Effector memory CD4-positive, alpha-beta T cell (primary cell): ENCODE measurements around the gene SOX30.
"Not testable (repeated sequence)": the region's sequence is repeated elsewhere in the genome, so short reads cannot be mapped to it uniquely, and the experiment has no call there.

Experiments used
- DNase-seq, 3 donors: peaks; one replicate each; pipeline ENCODE4 v3.0.0-alpha.2; 2020
- H3K27ac ChIP-seq: 2 replicates; pipeline ENCODE4 v1.7.0; 2013; ENCODE audit warnings: mild to moderate bottlenecking, low read length, moderate library complexity; ENCODE audit not compliant: insufficient read depth, poor library complexity, severe bottlenecking
- H3K27me3 ChIP-seq: replicated peaks from 2 replicates; pipeline ENCODE4 v1.7.0; 2013; ENCODE audit warnings: mild to moderate bottlenecking, low read length; ENCODE audit not compliant: insufficient read depth, control insufficient read depth, poor library complexity, severe bottlenecking
- H3K36me3 ChIP-seq: 2 replicates; pipeline ENCODE4 v1.7.0; 2013; ENCODE audit warnings: mild to moderate bottlenecking, low read length, moderate library complexity; ENCODE audit not compliant: control insufficient read depth, insufficient read depth
- H3K4me1 ChIP-seq: 2 replicates; pipeline ENCODE4 v1.7.0; 2013; ENCODE audit warnings: low read length, mild to moderate bottlenecking; ENCODE audit not compliant: control insufficient read depth, insufficient read depth, poor library complexity, severe bottlenecking
- H3K4me3 ChIP-seq: 2 replicates; pipeline ENCODE4 v1.7.0; 2013; ENCODE audit warnings: low read length, low read depth, mild to moderate bottlenecking; ENCODE audit not compliant: insufficient read depth, poor library complexity, severe bottlenecking
- H3K9me3 ChIP-seq: 2 replicates; pipeline ENCODE4 v1.7.0; 2013; ENCODE audit warnings: mild to moderate bottlenecking, low read length, moderate library complexity; ENCODE audit not compliant: control insufficient read depth

Gene SOX30

GRCh38 chr5:157680239-157680638, 28.0 kb upstream of the SOX30 start:
- Histone ChIP-seq H3K27me3 (no peaks in the 10 kb centered on the region), H3K9me3 (no peaks in the 10 kb centered on the region)
- DNase-seq = no peak

GRCh38 chr5:157679801-157680200, 27.6 kb upstream of the SOX30 start:
- DNase-seq = no peak
- no peaks in the 10 kb centered on the region for H3K36me3 ChIP-seq

More at GRCh38 chr5:157680239-157680638, 28.0 kb upstream of the SOX30 start:
- Histone ChIP-seq H3K36me3 (no peaks in the 10 kb centered on the region), H3K27ac (no peak overlapping the region), H3K4me1 (no peaks in the 10 kb centered on the region), H3K4me3 (no peak overlapping the region)

GRCh38 chr5:157677931-157678330, 25.7 kb upstream of the SOX30 start:
- Histone ChIP-seq H3K36me3 (no peaks in the 10 kb centered on the region), H3K4me3 (no peak overlapping the region), H3K4me1 (no peaks in the 10 kb centered on the region), H3K27me3 (no peaks in the 10 kb centered on the region), H3K27ac (no peak overlapping the region), H3K9me3 (no peaks in the 10 kb centered on the region)
- DNase-seq = no peak

More at GRCh38 chr5:157679801-157680200, 27.6 kb upstream of the SOX30 start:
- Histone ChIP-seq H3K9me3 (no peaks in the 10 kb centered on the region), H3K27ac (no peak overlapping the region), H3K27me3 (no peaks in the 10 kb centered on the region), H3K4me3 (no peak overlapping the region), H3K4me1 (no peaks in the 10 kb centered on the region)

- H3K9me3 ChIP-seq, H3K27me3 ChIP-seq, H3K4me1 ChIP-seq, H3K36me3 ChIP-seq, H3K4me3 ChIP-seq, H3K27ac ChIP-seq, DNase-seq: not testable (repeated sequence)
These were observed 22.1 kb upstream of the SOX30 start for GRCh38 chr5:157674351-157674750.

- Histone ChIP-seq H3K27ac (no peak overlapping the region), H3K4me3 (no peak overlapping the region), H3K4me1 (no peaks in the 10 kb centered on the region), H3K9me3 (no peaks in the 10 kb centered on the region), H3K36me3 (no peaks in the 10 kb centered on the region), H3K27me3 (no peaks in the 10 kb centered on the region)
- DNase-seq = no peak
These were observed 20.7 kb upstream of the SOX30 start for GRCh38 chr5:157672976-157673375.

GRCh38 chr5:157671592-157672330, 19.5 kb upstream of the SOX30 start:
- Histone ChIP-seq H3K4me1 (no peaks in the 10 kb centered on the region), H3K27me3 (no peaks in the 10 kb centered on the region), H3K4me3 (peak overlapping the region; percentile 81), H3K27ac (no peak overlapping the region), H3K36me3 (no peaks in the 10 kb centered on the region), H3K9me3 (no peaks in the 10 kb centered on the region)
- no peak for DNase-seq

- Histone ChIP-seq H3K4me3 (peak within 1 kb of the TSS; percentile 81), H3K36me3 (no peaks in the 10 kb centered on the region), H3K4me1 (no peaks in the 10 kb centered on the region), H3K9me3 (no peaks in the 10 kb centered on the region), H3K27ac (no peak within 1 kb of the TSS), H3K27me3 (no peaks in the 10 kb centered on the region)
- DNase-seq = no peak
These were observed 18.7 kb upstream of the SOX30 start, which contains the start of gene C5orf52 for GRCh38 chr5:157670662-157671591. Gene C5orf52 (plus strand): TSS chr5:157671533. CDS start chr5:157671615, 82 bp downstream.

GRCh38 chr5:157669701-157670097, 17.5 kb upstream of the SOX30 start:
- no peaks in the 10 kb centered on the region for H3K4me1 ChIP-seq
- no peaks in the 10 kb centered on the region for H3K36me3 ChIP-seq
- H3K27me3 ChIP-seq = no peaks in the 10 kb centered on the region
- DNase-seq = no peak
- H3K9me3 ChIP-seq = no peaks in the 10 kb centered on the region
- H3K4me3 ChIP-seq = no peak overlapping the region
- no peak overlapping the region for H3K27ac ChIP-seq

GRCh38 chr5:157668356-157668755, 16.1 kb upstream of the SOX30 start:
- Histone ChIP-seq H3K4me3 (no peak overlapping the region), H3K27ac (no peak overlapping the region), H3K4me1 (no peaks in the 10 kb centered on the region), H3K9me3 (no peaks in the 10 kb centered on the region), H3K36me3 (no peaks in the 10 kb centered on the region), H3K27me3 (no peaks in the 10 kb centered on the region)
- no peak for DNase-seq
